ENCODE results near the gene SOX3.

SOX3 gene

DNA sequence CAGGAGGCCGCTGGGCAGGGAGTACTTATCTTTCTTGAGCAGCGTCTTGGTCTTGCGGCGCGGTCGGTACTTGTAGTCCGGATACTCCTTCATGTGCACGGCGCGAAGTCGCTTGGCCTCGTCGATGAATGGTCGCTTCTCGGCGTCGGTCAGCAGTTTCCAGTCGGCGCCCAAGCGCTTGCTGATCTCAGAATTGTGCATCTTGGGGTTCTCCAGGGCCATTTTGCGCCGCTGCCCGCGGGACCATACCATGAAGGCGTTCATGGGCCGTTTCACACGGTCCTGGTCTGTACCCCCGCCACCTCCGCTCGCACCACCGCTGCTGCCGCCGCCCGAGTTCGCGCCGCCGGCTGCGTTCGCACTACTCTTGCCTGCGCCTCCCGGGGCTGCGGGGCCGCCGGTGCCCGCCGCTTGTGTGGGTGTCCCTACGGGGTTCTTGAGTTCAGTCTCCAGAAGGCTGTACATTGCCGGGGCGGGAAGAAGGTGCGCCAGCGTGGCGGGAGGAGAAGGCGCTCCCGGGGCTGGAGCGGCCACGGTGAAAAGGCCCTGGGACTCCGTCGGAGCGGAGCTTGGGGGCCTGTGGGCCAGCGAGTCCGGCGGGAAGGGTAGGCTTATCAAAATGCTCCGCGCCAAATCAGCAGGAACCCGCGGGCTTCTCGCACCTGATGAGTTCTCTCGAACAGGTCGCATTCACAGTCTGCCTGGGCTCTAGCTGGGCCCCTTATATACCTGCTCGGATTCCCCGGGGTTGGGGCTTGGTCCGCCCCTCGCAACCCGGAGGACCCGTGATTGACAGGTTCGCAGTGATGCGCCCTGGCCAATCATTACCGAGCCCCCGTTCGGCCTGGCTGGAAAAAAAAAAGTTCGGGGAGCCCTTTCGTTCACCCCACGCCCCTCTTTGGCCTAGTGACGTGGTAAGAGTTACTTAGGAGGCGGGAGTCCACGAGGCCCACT is at the start of gene SOX3:
TSS of gene SOX3 (minus strand) at position 699 of the 954 bp plus-strand sequence. CDS start at position 690, 9 bp downstream.
- no peak for DNase-seq

DNA sequence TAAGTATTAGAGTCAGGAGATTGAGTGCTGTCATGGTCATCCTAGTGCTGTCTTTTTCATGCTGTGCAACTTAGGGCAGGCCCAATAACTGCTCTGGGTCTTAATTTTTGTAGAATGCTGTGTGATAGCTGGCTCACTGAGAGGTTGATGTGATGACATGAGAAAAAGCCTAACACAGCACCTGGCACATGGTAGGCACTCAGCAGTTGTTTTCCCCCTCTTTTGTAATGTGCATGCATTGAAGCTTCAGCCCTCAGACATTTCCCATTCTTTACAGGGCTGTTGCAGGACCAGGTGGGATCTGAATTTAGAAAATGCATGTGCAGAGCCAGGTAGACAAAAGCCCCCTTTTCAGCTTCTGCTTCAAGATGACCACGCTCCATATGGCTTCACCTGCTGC is 44.1 kb upstream of the SOX3 start:
- no peak for DNase-seq

DNA sequence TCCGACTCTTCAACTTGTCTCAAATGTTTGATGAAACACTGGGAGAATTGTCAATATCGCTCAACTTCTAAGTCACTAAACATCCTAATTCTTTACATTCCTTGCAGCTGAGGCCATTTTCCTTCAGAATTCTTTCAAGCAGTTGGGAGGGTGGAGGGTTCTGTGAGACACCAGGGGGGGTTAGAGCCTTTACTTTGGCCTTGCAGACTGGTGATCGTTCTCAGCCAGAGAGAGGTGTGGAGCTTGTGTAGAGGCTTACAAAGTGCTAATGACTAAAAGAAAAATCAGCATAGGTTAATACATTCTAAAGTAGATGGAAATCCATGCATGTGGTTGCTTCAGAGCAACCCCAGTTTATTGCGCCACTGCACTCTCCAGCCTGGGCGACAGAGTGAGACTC is 21.3 kb upstream of the SOX3 start:
- no peak for DNase-seq

DNA sequence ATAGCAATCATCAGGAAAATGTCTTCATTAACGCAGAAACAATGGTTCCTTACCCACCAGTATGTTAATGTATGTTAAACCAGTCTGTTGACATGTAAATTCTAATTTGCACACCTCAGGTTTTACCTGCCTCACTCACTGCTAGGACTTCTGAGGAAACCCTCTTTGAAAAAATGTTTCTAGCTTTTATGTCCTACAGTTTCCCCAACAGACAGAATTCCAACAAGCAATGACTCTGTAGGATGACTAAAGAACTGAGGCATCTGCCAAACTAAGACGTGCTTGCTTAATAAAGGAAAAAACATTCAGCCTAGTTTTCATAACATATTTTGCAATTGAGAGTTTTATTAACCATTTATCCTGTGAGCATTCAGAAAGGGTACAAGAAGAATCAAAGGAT is 20.6 kb upstream of the SOX3 start:
- DNase-seq = no peak

DNA sequence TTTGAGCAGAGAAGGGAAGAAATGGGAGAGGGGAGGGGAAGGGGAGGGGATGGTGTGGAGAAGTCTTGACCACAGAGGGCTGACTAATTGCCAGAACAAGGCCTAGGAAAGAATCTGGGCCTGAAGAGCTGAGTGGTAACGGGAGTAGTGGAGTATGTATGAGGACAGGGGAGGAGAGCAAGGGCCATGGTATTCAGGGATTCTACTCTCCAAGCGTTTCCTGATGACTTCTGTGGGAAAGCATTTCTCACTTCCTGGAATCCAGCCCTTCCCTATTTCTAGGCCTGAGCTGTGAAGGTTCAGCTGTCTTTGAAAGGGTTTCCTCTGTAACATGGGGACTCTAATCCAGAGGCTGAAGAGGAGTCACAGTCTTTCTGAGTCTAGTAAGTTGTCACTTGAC is 19.7 kb upstream of the SOX3 start:
- DNase-seq = no peak

DNA sequence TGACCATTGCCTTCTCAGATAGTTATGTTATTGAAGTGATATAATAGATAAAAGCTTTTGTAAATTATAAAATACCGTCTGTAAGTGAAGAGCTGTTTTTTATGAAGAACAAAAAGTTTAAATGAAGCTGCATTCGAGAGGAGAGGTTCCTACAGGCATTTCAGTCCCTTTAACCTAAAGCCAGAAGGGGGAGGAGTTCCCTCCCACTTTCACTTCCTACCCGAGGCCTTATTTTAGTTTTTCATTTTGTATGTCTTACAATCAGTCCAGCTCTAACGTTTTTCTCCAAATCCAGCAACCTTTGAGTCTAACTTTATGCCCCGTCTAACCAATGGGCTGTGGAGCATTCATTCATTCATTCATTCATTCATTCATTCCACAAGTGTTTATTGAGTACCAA is 16.5 kb upstream of the SOX3 start:
- DNase-seq = no peak

DNA sequence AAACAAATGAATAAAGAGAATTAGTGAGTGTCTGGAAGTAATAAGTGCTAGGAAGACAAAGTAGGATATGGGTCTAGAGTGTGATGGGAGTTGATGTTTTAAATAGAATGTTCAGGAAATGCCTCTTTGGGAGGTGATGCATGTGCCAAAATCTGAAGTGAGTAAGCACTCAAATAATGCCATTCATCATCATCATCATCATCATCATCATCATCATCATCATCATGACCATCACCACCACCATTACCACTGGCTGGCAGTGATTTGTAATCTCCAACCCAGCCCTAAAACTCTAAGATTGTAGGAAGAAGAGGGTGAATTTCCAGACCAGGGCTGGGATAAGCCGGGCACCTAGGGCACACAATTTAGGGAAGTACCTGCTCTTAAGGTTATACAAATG is 9.7 kb upstream of the SOX3 start:
- no peak for DNase-seq

DNA sequence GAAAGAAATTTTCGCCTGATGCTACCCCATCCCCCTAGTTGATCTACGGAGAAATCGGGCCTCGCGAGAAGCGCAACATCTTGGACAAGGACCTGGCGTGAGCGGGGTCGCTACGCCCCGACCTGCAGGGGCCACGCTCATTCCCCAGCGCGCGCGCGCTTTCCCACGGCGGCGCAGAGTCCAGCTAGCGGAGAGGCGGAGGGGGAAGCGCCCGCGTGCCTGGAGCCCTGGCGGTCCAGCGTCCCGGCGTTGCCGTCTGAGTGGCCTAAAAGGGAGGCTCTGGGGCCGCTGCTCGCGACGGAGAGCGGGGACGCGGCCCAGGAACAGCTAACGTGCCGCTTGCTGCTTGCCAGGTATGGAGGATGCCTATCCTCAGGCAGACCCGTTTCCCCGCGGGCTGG is 6.0 kb upstream of the SOX3 start:
- DNase-seq = no peak

DNA sequence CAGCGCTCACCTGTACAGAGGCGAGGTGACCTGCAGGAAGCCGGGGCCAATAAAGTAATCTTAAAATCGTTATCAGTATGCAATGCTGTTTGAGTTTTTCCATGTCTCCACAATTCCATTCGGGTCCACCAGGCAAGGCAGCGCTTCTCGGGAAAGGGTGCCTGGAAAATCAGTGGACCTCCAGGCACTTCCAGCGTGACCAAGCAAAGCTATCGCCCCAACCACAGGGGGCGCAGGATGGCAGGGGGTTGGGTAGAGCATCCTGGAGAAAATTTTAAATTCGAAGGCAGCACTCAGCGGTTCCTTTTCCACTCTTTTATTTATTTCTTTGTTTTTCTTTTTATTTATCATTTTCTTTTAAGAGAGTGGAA is 5.4 kb upstream of the SOX3 start:
- no peak for DNase-seq

DNA sequence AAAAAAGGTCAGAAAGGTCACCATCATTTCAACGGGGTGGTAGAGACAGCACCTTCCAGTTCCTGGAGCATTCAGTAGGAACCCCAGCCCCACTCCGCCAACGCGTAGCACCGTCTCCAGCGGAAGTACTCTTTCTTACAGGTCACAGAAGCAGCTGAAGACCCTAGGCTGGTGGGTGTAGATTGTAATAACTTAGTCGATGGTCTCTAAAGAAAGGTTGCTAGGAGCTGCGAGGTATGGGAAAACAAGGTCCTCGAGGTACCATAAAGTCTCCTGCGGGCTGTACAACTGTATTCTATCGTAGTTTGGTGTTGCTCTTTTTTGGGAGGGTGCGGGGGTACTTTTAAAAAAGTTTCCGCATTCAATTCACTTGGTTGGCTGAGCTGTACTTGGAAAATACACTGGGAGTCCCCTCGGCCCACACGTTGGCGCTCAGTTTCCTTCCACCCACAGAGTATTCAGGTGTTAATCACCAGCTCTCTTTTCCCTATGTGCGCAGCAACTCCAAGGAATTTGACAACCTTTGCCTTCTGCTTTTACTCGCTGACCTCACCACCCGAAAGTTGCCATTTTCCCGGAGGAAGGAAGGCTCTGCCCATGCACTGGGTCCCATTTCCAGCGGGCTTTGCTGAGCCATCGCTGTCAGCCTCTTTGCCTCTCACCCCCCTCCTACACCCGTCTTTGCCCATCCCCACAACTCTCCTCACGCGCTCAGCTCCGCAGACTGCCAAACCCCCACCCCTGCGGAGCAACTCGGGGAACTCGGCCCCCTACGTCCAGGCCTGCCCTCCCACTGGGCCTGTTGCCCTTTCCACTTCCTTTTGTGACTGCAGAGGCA is 4.8 kb upstream of the SOX3 start:
- DNase-seq = no peak

DNA sequence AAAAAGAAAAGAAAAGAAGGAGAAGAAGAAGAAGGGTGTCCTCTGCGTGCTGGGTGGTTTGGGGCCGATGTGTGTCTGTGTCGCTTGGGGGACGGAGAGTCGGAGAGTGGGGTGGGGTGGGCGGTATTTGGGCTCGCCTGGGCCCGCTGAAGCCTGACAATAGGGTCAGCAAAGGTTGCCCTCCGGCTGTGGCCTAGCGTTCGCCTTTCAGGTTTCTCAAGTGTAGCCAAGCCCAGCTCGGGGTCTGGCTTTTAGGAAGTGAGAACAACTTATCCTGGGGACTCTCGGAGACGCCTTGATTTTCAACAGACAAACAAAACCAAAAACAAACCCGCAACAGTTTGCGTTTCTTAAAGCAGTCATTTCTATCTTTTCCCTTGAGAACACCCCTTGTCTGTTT is 4.1 kb upstream of the SOX3 start:
- DNase-seq = no peak

DNA sequence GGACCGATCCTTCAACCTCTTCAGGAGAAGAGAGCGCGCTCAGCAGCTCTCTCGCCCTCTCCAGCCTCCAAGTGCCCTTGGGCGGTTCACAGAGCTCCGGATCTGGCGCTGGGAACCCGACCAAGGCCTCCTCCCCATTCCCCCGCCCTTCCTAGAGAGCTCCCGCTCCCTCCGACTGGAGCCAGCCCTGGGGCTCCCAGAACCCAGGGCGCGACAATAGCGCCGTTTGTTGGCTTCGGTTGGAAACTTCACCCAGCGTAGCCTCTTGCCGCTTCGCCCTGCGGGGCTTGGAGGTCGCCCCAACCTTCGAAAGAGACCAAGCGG is 3.1 kb upstream of the SOX3 start:
- no peak for DNase-seq

DNA sequence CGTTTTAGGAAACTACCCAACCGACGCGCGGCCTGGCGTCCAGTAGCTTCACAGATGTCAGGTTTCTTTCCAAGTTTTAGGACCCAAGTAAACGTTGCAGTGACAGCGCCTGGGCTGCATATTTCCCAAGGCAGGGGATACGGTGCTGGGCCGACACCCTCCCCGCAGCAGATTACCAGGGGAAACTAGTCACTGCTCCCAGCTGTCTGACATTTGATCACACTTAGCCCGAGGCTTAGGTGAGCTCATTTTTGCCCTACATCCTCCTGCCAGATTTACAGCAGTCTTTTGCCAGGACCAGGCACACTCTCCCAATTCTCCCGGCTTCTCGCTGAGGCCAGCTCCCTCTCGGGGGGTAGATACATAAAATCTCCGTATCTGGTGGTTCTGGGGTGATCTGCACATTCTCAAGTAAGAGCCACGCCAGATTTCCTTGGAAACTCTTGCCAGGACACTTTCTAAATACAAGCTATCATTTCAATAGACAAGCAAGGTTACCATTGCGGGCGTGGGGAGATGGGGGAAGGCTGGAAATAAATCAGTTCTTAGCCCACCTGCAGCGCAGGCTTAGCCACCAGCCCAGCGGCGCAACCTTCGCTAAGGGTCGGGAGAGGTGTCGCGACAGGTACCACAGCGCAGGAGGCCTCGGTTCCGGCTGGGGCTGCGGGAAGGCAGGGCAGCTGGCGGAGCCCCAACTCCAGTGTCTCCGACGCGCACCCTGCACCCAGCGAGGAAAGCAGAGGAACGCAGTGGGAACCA is 2.5 kb upstream of the SOX3 start:
- DNase-seq = no peak

DNA sequence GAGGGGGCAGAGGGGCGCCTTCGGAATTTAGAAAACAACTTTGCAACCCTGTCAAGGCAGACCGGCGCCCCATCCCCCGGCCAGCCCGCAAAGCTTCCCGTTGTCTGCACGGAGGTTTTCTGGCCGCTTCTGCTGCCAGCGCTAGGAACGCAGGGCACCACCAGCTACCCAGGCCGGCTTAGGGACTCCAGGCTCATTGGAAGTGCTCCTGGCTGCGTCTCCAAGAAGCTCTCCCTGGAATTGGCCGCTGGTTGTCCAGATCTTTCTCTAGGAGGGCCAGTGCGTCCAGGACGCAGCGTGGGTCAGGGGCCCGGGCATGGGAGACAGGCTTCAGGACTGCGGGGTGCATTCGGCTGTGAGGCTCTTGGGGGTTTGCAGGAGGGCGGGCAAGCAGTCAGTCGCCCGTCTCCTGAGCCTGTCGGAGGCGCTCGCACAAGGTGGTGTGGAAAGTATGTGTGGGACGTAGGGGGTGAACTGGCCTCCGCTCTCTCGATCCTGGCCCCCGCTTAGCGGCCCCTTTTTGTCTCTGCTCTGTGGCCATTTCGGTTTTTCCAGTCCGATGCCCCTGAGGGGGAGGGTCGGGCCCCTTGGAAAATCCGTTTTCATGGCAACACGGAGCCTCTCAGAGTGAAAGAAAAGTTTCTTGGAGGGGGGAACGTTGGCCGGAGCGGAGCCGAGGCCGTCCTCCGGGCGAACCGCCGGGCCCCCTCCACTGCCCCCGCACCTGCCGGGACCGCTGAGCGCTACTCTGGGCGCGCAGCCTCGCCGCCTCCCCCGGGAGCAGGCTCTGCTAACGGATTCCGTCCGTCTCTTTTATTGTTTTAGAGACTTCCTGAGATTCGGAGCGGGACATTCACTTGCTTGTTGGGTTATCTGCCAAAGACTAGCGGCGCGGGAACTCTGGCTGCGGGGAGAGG is 810 bp upstream of the SOX3 start:
- no peak for DNase-seq

DNA sequence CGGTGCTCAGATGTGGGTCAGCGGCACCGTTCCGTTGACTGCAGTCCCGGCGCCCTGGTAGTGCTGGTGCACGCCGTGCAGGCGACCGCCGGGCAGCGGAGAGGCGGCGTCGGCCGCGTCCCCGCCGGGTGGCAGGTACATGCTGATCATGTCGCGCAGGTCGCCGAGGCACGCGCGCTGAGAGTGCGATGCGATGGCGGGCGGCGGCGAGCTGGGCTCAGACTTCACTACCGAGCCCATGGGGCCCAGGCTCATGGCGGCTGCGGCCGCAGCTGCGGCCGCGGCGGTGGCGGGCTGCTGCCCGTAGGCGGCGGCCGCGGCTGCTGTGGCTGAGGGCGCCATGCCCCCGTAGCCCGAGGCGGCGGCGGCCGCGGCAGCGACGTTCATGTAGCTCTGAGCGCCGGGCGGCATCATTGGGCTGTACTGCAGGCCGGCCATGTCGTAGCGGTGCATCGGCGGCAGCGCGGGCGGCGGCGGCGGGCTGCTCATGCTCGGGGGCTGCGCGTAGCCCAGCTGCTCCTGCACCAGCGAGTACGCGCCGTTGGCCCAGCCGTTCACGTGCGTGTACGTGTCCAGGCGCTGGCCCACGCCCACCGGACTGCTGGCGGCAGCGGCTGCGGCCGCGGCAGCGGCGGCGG is 1.0 kb downstream of the SOX3 start:
- DNase-seq = no peak

DNA sequence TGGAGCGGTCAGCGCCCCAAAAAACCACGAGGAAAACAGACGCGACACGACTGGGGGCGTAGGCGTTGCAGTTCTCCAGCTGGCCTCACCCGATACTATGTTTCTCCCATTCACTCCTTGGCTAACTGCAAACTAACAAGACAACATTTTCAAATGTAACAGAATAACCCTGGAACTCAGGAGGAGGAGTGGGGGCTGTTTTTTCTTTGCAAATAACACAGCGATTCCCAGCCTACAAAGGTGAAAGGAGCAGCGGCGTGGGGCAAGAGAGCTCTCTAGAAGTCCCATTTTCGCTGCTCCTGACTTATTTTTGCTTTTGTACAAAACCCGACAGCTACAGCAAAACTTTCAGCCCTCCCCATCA is 1.6 kb downstream of the SOX3 start:
- DNase-seq = no peak

DNA sequence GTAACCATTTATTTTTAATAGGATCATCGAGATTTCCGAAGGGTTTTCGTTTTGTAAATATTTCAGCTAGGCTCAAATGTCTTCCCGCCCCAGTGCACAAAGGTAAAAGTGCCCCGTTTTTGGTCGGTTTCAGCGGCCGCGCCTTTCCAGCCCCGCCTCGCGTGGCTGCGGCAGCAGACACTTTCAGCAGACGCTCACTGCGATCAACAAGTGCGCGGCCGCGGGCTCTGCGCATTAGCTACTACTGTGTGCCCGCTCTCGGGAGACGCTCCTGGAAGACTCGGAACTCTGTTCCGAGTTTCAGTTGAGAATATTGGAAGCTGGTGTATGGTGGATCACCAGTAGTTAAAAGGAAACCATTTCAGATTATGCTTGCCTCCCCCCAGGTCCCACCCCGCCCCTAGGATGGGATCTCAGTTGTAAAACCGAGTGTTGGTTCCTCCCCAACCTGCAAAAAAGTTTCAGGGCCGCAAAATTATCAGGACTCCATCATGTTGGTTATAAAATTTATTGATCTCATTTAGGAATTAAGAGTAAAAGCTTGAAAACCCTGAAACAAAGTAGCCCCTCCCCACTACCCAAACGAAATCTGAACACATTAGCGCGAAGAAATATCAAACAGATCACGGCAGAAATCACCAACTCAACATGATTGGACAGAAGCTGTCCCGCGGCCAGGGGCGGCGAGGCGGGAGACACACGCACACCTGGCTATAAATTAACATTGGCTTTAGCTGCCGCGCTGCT is 2.2 kb downstream of the SOX3 start:
- DNase-seq = no peak

DNA sequence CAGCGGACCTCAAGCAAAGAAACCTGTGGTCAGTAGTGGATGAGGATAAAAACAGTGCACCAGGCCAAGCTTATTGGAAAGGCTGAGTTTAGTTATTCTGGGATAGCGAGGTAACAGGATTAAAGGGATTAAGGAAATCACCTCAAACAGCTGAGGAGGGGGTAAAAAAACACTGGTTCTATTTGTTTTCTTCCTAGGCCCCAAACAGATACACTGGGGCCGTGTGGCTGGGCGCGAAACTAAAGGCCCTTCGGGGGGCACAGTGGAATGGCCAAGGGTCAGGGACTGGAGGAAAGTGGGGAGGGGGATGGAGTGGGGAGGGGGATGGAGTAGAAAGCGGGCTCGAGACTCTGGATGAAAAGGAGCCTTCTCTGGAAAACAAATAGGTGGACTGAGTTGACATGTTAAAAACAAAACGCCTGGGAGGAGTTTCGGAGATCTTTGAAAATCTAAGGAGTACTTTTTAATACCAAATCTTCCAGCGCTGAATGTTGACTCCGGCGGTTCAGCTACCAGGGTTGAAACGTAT is 2.9 kb downstream of the SOX3 start:
- DNase-seq = no peak

DNA sequence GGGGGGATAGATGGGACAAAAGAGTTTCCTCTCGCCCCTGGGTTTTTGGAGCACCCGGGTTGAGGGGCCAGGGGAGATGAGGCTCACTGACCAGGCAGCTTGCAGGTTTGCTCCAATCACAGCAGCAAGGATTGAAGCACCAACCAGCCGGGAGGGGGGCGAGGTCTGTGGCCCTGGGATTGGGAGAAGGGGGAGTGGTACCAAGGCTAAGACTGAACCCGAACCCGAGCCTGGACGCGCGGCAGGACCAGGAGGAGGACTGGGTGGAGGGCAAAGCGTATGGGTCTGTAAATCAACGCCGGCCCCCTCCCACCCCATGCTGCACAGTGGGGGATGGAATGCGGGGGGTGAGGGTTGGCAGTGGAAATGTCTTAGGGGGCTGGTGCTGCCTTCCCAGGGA is 3.5 kb downstream of the SOX3 start:
- DNase-seq = no peak

DNA sequence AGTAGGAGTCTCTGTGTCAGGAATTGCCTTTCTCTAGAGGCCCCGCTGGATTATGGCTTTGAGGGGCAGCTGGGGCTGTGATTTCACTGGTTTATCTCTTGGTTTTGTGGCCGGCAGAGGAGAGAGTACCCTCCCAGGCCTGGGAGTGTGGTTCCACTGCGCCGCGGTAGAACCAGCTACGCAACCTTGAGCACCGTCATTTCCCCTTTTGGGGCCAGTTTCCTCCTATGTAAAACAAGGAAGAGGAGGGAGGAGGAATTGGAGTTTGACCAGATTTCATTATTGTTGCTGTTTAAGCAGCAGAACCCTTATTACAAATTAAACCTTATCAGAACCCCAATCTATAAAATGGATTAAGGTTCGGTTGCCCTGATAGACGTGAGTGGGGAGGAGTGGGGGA is 4.4 kb downstream of the SOX3 start:
- no peak for DNase-seq

DNA sequence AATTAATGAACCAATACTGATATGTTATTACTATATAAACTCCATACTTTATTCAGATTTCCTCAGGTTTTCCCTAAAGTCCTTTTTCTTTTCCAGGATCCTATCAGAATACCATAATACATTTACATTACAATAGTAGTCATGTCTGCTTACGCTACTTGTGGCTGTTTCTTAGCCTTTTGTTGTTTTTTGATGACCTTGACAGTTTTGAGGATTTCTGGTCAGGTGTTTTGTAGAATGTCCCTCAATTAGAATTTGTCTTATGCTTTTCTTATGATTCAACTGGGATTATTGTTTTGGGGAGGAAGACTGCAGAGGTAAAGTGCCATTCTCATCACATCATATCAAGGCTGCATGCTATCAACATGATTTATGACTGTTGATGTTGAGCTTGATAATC is 9.1 kb downstream of the SOX3 start:
- DNase-seq = no peak
